Measurements from ENCODE around the gene SEH1L. TPM values are rescaled to one million over a fixed set of nuclear protein-coding genes. Genes with fewer than 3 reads are reported as not detected.
A peak's percentile ranks its signal among the peaks of the same experiment; 100 is the strongest.

The SEH1L gene
- total RNA-seq, 1 donor from 2014 or later = 37.5 TPM

DNA sequence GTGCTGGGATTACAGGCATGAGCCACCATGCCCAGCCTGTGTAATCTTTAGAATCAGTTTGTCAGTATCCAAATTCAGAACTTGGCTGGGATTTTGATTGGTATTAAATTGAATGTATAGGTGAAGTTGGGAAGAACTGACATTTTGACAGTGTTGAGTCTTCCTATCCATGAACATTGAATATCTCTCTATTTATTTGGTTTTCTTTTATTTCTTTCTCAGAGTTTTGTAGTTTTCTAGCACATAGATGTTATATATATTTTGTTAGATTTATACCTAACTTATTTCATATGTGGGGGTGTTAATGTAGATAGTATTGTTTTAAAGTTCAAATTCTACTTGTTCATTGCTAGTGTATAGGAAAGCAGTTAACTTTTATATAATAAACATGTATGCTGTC is 74.8 kb downstream of the SEH1L start:
- Mint-ChIP-seq H3K4me1 (ENCODE audit: low read depth) (peaks cover 20% of the 10 kb centered on the region), H3K27me3 (ENCODE audit: low read depth) (no peaks in the 10 kb centered on the region), H3K4me3 (ENCODE audit: unreplicated experiment) (no peak overlapping the region), H3K27ac (ENCODE audit: unreplicated experiment) (no peak overlapping the region), H3K36me3 (ENCODE audit: low read depth) (peaks cover 23% of the 10 kb centered on the region), H3K9me3 (ENCODE audit: low read depth) (peaks cover 7% of the 10 kb centered on the region)
- DNase-seq (ENCODE audit: low spot score) = no peak
- no peak for TF ChIP-seq CTCF (IDR thresholded peaks at IDR 0.05)

GRCh38 chr18:13025233-13025632 is 77.4 kb downstream of the SEH1L start:
- DNase-seq (ENCODE audit: low spot score) = no peak
- Mint-ChIP-seq H3K27me3 (ENCODE audit: low read depth) (no peaks in the 10 kb centered on the region), H3K4me3 (ENCODE audit: unreplicated experiment) (no peak overlapping the region), H3K4me1 (ENCODE audit: low read depth) (peaks cover 27% of the 10 kb centered on the region), H3K9me3 (ENCODE audit: low read depth) (peaks cover 7% of the 10 kb centered on the region), H3K27ac (ENCODE audit: unreplicated experiment) (no peak overlapping the region), H3K36me3 (ENCODE audit: low read depth) (peaks cover 25% of the 10 kb centered on the region)
- TF ChIP-seq CTCF (IDR thresholded peaks at IDR 0.05) = no peak

DNA sequence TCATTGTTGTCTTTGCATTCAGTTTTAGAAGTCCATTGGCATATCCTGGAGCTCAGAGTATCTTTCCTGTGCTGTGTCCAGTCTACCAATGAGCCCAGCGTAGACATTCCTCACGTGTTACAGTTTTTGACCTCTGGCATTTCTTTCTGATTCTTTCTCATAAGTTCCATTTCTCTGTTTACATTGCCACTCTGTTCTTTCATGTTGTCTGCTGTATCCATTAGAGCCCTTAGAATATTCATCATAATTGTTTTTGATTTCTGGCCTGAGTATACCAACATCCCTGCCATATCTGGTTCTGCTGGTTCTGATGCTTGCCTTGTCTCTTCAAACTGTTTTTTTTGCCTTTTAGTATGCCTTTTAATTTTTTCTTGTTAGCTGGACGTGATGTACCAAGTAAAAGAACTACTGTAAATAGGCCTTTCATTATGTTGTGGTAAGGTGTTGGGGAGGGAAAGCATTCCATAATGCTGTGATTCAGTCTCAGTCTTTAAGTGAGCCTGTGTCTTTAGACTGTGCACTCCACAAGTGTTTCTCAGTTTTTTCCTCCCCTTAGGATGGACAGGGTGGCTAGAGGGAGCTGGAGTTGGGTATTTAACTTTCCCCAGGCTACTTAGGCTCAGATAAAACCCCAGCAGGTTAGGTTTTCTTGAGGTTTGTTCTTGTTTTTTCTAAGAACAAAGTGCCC is 78.9 kb downstream of the SEH1L start:
- H3K27ac Mint-ChIP-seq (ENCODE audit: unreplicated experiment) = peak overlapping the region; percentile 85
- H3K4me3 Mint-ChIP-seq (ENCODE audit: unreplicated experiment) = no peak overlapping the region
- peaks cover 24% of the 10 kb centered on the region for H3K36me3 Mint-ChIP-seq (ENCODE audit: low read depth)
- no peak for TF ChIP-seq CTCF (IDR thresholded peaks at IDR 0.05)
- H3K4me1 Mint-ChIP-seq (ENCODE audit: low read depth) = peaks cover 27% of the 10 kb centered on the region
- H3K9me3 Mint-ChIP-seq (ENCODE audit: low read depth) = peaks cover 7% of the 10 kb centered on the region
- DNase-seq (ENCODE audit: low spot score) = no peak
- no peaks in the 10 kb centered on the region for H3K27me3 Mint-ChIP-seq (ENCODE audit: low read depth)

GRCh38 chr18:13028869-13029268 is 81.1 kb downstream of the SEH1L start:
- peaks cover 27% of the 10 kb centered on the region for H3K4me1 Mint-ChIP-seq (ENCODE audit: low read depth)
- H3K36me3 Mint-ChIP-seq (ENCODE audit: low read depth) = peaks cover 20% of the 10 kb centered on the region
- no peak for TF ChIP-seq CTCF (IDR thresholded peaks at IDR 0.05)
- DNase-seq (ENCODE audit: low spot score) = no peak
- H3K27ac Mint-ChIP-seq (ENCODE audit: unreplicated experiment) = no peak overlapping the region
- H3K27me3 Mint-ChIP-seq (ENCODE audit: low read depth) = no peaks in the 10 kb centered on the region
- no peak overlapping the region for H3K4me3 Mint-ChIP-seq (ENCODE audit: unreplicated experiment)
- no peaks in the 10 kb centered on the region for H3K9me3 Mint-ChIP-seq (ENCODE audit: low read depth)

GRCh38 chr18:13032173-13032572 is 84.4 kb downstream of the SEH1L start:
- Mint-ChIP-seq H3K4me3 (ENCODE audit: unreplicated experiment) (no peak overlapping the region), H3K36me3 (ENCODE audit: low read depth) (peaks cover 22% of the 10 kb centered on the region), H3K4me1 (ENCODE audit: low read depth) (peaks cover 27% of the 10 kb centered on the region)

More at GRCh38 chr18:13032173-13032572, 84.4 kb downstream of the SEH1L start:
- H3K9me3 Mint-ChIP-seq (ENCODE audit: low read depth) = no peaks in the 10 kb centered on the region
- no peak for TF ChIP-seq CTCF (IDR thresholded peaks at IDR 0.05)
- DNase-seq (ENCODE audit: low spot score) = no peak
- no peaks in the 10 kb centered on the region for H3K27me3 Mint-ChIP-seq (ENCODE audit: low read depth)
- no peak overlapping the region for H3K27ac Mint-ChIP-seq (ENCODE audit: unreplicated experiment)
